IMR-90 (cell line): ENCODE results near the gene SBNO1. TPM values are rescaled to one million over a fixed set of nuclear protein-coding genes. Genes with fewer than 3 reads are reported as not detected.
A peak's percentile ranks its signal among the peaks of the same experiment; 100 is the strongest.

Source experiments
- ATAC-seq: fragments of 200-7000 bp; cut with Tn5 transposase; 2 replicates; pipeline ENCODE4 v1.9.1; 2020; ENCODE audit warnings: low read depth, mild to moderate bottlenecking, moderate library complexity
- BruUV-seq: library from RNA; stranded (reverse); fragments of 400-500 nt; replicated peaks from 2 replicates; lab custom pipeline; 2021; lab: Mats Ljungman, UMichigan
- CTCF ChIA-PET: fragments of 300-600 bp; formaldehyde crosslinking; extraction: SDS; loops from one replicate; lab custom pipeline; 2021; ENCODE audit warnings: antibody characterized with exemption; lab: Yijun Ruan, JAX
- POLR2A ChIA-PET: fragments of 300-600 bp; sonication (Branson Sonifier 250); formaldehyde crosslinking; loops from one replicate; lab custom pipeline; 2022; ENCODE audit warnings: antibody characterized with exemption; ENCODE audit not compliant: unreplicated experiment; lab: Charles Lee
- DNase-seq: peaks from one replicate; pipeline ENCODE4 v3.0.0; 2013
- H2AFZ ChIP-seq: replicated peaks from 2 replicates; pipeline ENCODE3; 2013; ENCODE audit warnings: low read length, mild to moderate bottlenecking; ENCODE audit not compliant: poor library complexity
- H2AK5ac ChIP-seq: 2 replicates; pipeline ENCODE4 v1.6.1; 2013; ENCODE audit warnings: low read depth, low read length, inconsistent platforms
- H2AK9ac ChIP-seq: replicated peaks from 2 replicates; pipeline ENCODE3; 2013; ENCODE audit warnings: mild to moderate bottlenecking, low read depth, low read length, moderate library complexity; ENCODE audit not compliant: poor library complexity
- H2BK120ac ChIP-seq: 2 replicates; pipeline ENCODE4 v1.6.1; 2013; ENCODE audit warnings: low read depth, low read length, inconsistent platforms
- H2BK15ac ChIP-seq: 3 replicates; pipeline ENCODE4 v1.6.1; 2013; ENCODE audit warnings: low read depth, low read length, inconsistent platforms
- H2BK20ac ChIP-seq: 2 replicates; pipeline ENCODE4 v1.6.1; 2013; ENCODE audit warnings: low read depth, mild to moderate bottlenecking, inconsistent platforms, low read length, moderate library complexity
- H2BK5ac ChIP-seq: 2 replicates; pipeline ENCODE4 v1.6.1; 2013; ENCODE audit warnings: mild to moderate bottlenecking, low read depth, low read length, inconsistent platforms; ENCODE audit not compliant: poor library complexity, severe bottlenecking
- H3K14ac ChIP-seq: replicated peaks from 2 replicates; pipeline ENCODE4 v1.6.1; 2013; ENCODE audit warnings: low read depth, low read length, inconsistent platforms
- H3K18ac ChIP-seq: 2 replicates; pipeline ENCODE4 v1.6.1; 2013; ENCODE audit warnings: low read depth, low read length, control low read depth
- H3K23ac ChIP-seq: 2 replicates; pipeline ENCODE4 v1.6.1; 2013; ENCODE audit warnings: low read depth, low read length, inconsistent platforms
- H3K27ac ChIP-seq: 2 replicates; pipeline ENCODE4 v1.5.1; 2013; ENCODE audit warnings: mild to moderate bottlenecking, control low read depth, low read length; ENCODE audit not compliant: insufficient read depth
- H3K27me3 ChIP-seq: 2 replicates; pipeline ENCODE4 v1.6.1; 2013; ENCODE audit warnings: low read length; ENCODE audit not compliant: control insufficient read depth, insufficient read depth
- H3K36me3 ChIP-seq: 2 replicates; pipeline ENCODE4 v1.6.1; 2013; ENCODE audit warnings: low read length, mixed read lengths; ENCODE audit not compliant: control insufficient read depth, insufficient read depth
- H3K4ac ChIP-seq: 2 replicates; pipeline ENCODE4 v1.6.1; 2013; ENCODE audit warnings: low read depth, low read length, inconsistent platforms
- H3K4me1 ChIP-seq: 2 replicates; pipeline ENCODE4 v1.6.1; 2013; ENCODE audit warnings: low read length, mixed read lengths; ENCODE audit not compliant: control insufficient read depth, insufficient read depth
- H3K4me2 ChIP-seq: 2 replicates; pipeline ENCODE4 v1.6.1; 2013; ENCODE audit warnings: low read depth, mild to moderate bottlenecking, control low read depth, low read length, moderate library complexity
- H3K4me3 ChIP-seq: 2 replicates; pipeline ENCODE4 v1.5.1; 2013; ENCODE audit warnings: low read depth, mild to moderate bottlenecking, control low read depth, low read length, moderate library complexity; ENCODE audit not compliant: insufficient read depth
- H3K56ac ChIP-seq: 2 replicates; pipeline ENCODE4 v1.6.1; 2013; ENCODE audit warnings: low read length, inconsistent platforms; ENCODE audit not compliant: insufficient read depth; ENCODE audit errors: extremely low read depth
- H3K79me1 ChIP-seq, 2 experiments: 2 replicates each; pipeline ENCODE4 v1.6.1; 2013; ENCODE audit warnings: low read length in 2 of 2, inconsistent platforms in 1 of 2, low read depth in 1 of 2
- H3K9ac ChIP-seq: 2 replicates; pipeline ENCODE4 v1.6.1; 2013; ENCODE audit warnings: low read depth, low read length, control low read depth
- H3K9me1 ChIP-seq: 2 replicates; pipeline ENCODE4 v1.6.1; 2013; ENCODE audit warnings: low read length, inconsistent platforms; ENCODE audit not compliant: insufficient read depth
- H3K9me3 ChIP-seq: 2 replicates; pipeline ENCODE4 v1.6.1; 2013; ENCODE audit warnings: low read length; ENCODE audit not compliant: control insufficient read depth, insufficient read depth
- H4K20me1 ChIP-seq: 2 replicates; pipeline ENCODE4 v1.6.1; 2013; ENCODE audit warnings: low read length, inconsistent platforms; ENCODE audit not compliant: insufficient read depth
- H4K5ac ChIP-seq: 2 replicates; pipeline ENCODE4 v1.6.1; 2013; ENCODE audit warnings: mild to moderate bottlenecking, low read depth, low read length, control low read depth
- H4K8ac ChIP-seq, 2 experiments: 2 replicates each; pipeline ENCODE4 v1.6.1; 2013; ENCODE audit warnings: low read depth in 2 of 2, low read length in 2 of 2, control low read depth in 1 of 2, inconsistent platforms in 1 of 2
- H4K91ac ChIP-seq: 2 replicates; pipeline ENCODE4 v1.6.1; 2013; ENCODE audit warnings: low read depth, low read length, inconsistent platforms; ENCODE audit not compliant: insufficient read depth
- MXI1 ChIP-seq: IDR thresholded peaks from 2 replicates; pipeline ENCODE4 v1.6.1; 2012; ENCODE audit warnings: low read depth, mild to moderate bottlenecking, low read length, moderate library complexity, borderline replicate concordance
- NFE2L2 ChIP-seq: fragments of 150-350 bp; IDR thresholded peaks from 2 replicates; pipeline ENCODE4 v1.6.1; 2016; ENCODE audit warnings: low read depth, mild to moderate bottlenecking, low read length
- RCOR1 ChIP-seq: IDR thresholded peaks from 2 replicates; pipeline ENCODE4 v1.6.1; 2012; ENCODE audit warnings: mild to moderate bottlenecking, low read length, improper control_type of control experiment; ENCODE audit not compliant: insufficient replicate concordance
- WGBS, 2 experiments: methylation state at CpG; one replicate each; pipeline versions ENCODE4 v1.1.5 to v1.1.7; 2013; ENCODE audit warnings: missing lambda C conversion rate in 2 of 2; ENCODE audit not compliant: insufficient read length in 1 of 2; ENCODE audit errors: extremely low coverage in 2 of 2; 5-methylcytosine and 5-hydroxymethylcytosine counted together
- dilution Hi-C: fragments of 300-500 bp; cut with HindIII; formaldehyde crosslinking; loops from one replicate; pipeline ENCODE4 v1.14.3; 2018; ENCODE audit warnings: low sequenced_read_pairs; ENCODE audit not compliant: unreplicated experiment
- in situ Hi-C: fragments of 300-500 bp; cut with MboI; formaldehyde crosslinking; loops from 3 replicates; pipeline ENCODE4 v1.14.3; 2019; ENCODE audit warnings: low sequenced_read_pairs, inconsistent platforms, mixed read lengths
- intact Hi-C: fragments of 100-400 bp; cut with micrococcal nuclease; formaldehyde crosslinking; loops from 2 replicates; pipeline ENCODE4 v1.10.0; 2022
- polyA plus RNA-seq, 3 experiments: library from polyadenylated mRNA; depleted of rRNA; stranded (reverse); fragments of >200 nt; gene quantifications; 2 replicates each; pipeline ENCODE4 v1.2.3, GENCODE V29; 2012; ENCODE audit warnings: low replicate concordance in 1 of 3
- total RNA-seq: library from RNA; depleted of rRNA; stranded (reverse); fragments of >200 nt; gene quantifications from 2 replicates; pipeline ENCODE4 v1.2.3, GENCODE V29; 2012

SBNO1 gene
- total and polyA plus RNA-seq, 2 of the 4 experiments (the other 2 are of a cell fraction): 5.3 to 24.9 TPM

GRCh38 chr12:123388951-123389559 lies 24.4 kb upstream of the SBNO1 start:
- Histone ChIP-seq H3K27me3 (no peaks in the 10 kb centered on the region), H3K27ac (no peak overlapping the region; the same call in 1 of the 2 replicates), H3K56ac (no peak overlapping the region), H3K4ac (no peak overlapping the region), H3K18ac (no peak overlapping the region), H4K5ac (no peak overlapping the region), H2BK120ac (no peak overlapping the region), H3K9me3 (no peaks in the 10 kb centered on the region), H4K91ac (no peak overlapping the region), H3K79me1 (peaks cover 43 to 78% of the 10 kb centered on the region in 2 experiments), H2AK9ac (peak overlapping the region; percentile 89), H3K4me3 (peak overlapping the region; percentile 78), H3K4me2 (no peak overlapping the region), H3K9ac (peak overlapping the region; percentile 58; the same call in 1 of the 2 replicates), H2BK5ac (peak overlapping the region; percentile 42), H3K23ac (no peak overlapping the region), H3K14ac (no peak overlapping the region), H4K8ac (no peak overlapping the region), H2BK20ac (no peak overlapping the region), H3K36me3 (peaks cover 30% of the 10 kb centered on the region), H3K4me1 (peaks cover 13% of the 10 kb centered on the region), H3K9me1 (peaks cover 18% of the 10 kb centered on the region; the same call in 1 of the 2 replicates), H2BK15ac (no peak overlapping the region), H2AFZ (no peak overlapping the region), H4K20me1 (peaks cover 17% of the 10 kb centered on the region), H2AK5ac (no peak overlapping the region)
- TF ChIP-seq MXI1: peak; percentile 38; the same call in 1 of the 2 replicates
- no peak for TF ChIP-seq NFE2L2
- TF ChIP-seq RCOR1: no peak
- ATAC-seq (peak; percentile 12), DNase-seq (no peak)
- CTCF ChIA-PET: no interaction called here
- POLR2A ChIA-PET: no interaction called here
- in situ Hi-C loops: no loop called here
- WGBS, 2 experiments: 0% methylated on average over 3 of the region's 102 CpGs; no CpG with 5 or more reads in 1 of the 2 experiments
- BruUV-seq: no TSS peak
- intact Hi-C loops: loop anchor here (10.0 kb wide), 1 partner anchor 414 kb away; the partner anchor contains the start of gene OGFOD2
- dilution Hi-C loops: no loop called here
